Measurements from ENCODE around the gene SCN2A. TPM values are rescaled to one million over a fixed set of nuclear protein-coding genes. Genes with fewer than 3 reads are reported as not detected.

Gene SCN2A
- total RNA-seq (1 to 10 TPM; 1.5 to 1.7 TPM), polyA plus RNA-seq (ENCODE audit: insufficient read depth, low read depth, low replicate concordance) (0.57 TPM)
- long read RNA-seq, donor 1 = 0 reads
- long read RNA-seq, donor 2 = 0 reads

DNA sequence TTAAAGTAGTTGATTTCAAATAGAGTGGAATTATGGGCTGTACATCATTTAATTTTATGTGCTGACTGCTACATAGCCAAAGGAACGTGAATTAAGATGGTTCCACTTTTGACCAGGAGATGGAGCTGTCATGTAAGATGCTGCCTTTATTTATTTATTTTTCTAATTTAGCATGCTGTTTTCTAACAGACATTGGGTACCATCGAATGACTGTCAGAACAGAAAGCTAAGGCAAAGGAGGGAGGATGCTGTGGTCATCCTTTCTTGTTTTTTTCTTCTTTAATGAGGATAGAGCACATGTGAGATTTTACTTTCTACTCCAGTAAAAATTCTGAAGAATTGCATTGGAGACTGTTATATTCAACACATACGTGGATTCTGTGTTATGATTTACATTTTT is at the start of gene SCN2A:
SCN2A (plus strand) TSS at position 185 of the 400 bp plus-strand sequence. CDS start 56,410 bp downstream, outside the sequence.
- no peaks in the 10 kb centered on the region for H3K27me3 ChIP-seq
- no peak within 1 kb of the TSS for H3K27ac ChIP-seq
- TF ChIP-seq POLR2A (IDR thresholded peaks at IDR 0.05) (no peak), CTCF (IDR thresholded peaks at IDR 0.05) (peak; percentile 13 to 50 (median 38))
- intact Hi-C loops (cut with DNase I; ENCODE audit: low total_unique reads) = no loop called here
- no peaks in the 10 kb centered on the region for H3K9me3 ChIP-seq
- H3K4me1 ChIP-seq = no peaks in the 10 kb centered on the region
- H3K4me3 ChIP-seq = no peak within 1 kb of the TSS
- DNase-seq = no peak
- no peaks in the 10 kb centered on the region for H3K36me3 ChIP-seq (ENCODE audit: low read depth, missing control alignments)
- WGBS, 2 donors = 32 to 40% methylated on average over 3 of the region's 3 CpGs

GRCh38 chr2:165191096-165191728 is 48.0 kb upstream of the SCN2A start:
- intact Hi-C loops (cut with DNase I; ENCODE audit: low total_unique reads) = no loop called here
- Histone ChIP-seq H3K4me3 (no peak overlapping the region), H3K4me1 (no peaks in the 10 kb centered on the region), H3K36me3 (ENCODE audit: low read depth, missing control alignments) (no peaks in the 10 kb centered on the region), H3K27me3 (no peaks in the 10 kb centered on the region), H3K27ac (no peak overlapping the region), H3K9me3 (no peaks in the 10 kb centered on the region)
- TF ChIP-seq POLR2A (IDR thresholded peaks at IDR 0.05) (no peak), CTCF (IDR thresholded peaks at IDR 0.05) (no peak)
- WGBS, 2 donors = 49 to 52% methylated on average over 2 of the region's 2 CpGs
- DNase-seq = no peak

- Histone ChIP-seq H3K27me3 (no peaks in the 10 kb centered on the region), H3K4me1 (no peaks in the 10 kb centered on the region), H3K9me3 (no peaks in the 10 kb centered on the region), H3K4me3 (no peak overlapping the region), H3K27ac (no peak overlapping the region), H3K36me3 (ENCODE audit: low read depth, missing control alignments) (no peaks in the 10 kb centered on the region)
- TF ChIP-seq CTCF (IDR thresholded peaks at IDR 0.05) = no peak
- TF ChIP-seq POLR2A (IDR thresholded peaks at IDR 0.05) = no peak
- 83 to 85% methylated on average over 2 of the region's 2 CpGs for WGBS, 2 donors
- DNase-seq = no peak
- intact Hi-C loops (cut with DNase I; ENCODE audit: low total_unique reads) = no loop called here
These were observed 46.5 kb upstream of the SCN2A start for GRCh38 chr2:165192729-165193128.

- H3K36me3 ChIP-seq (ENCODE audit: low read depth, missing control alignments) = no peaks in the 10 kb centered on the region
- H3K27ac ChIP-seq = no peak overlapping the region
- 84 to 89% methylated on average over 4 of the region's 4 CpGs for WGBS, 2 donors
- TF ChIP-seq CTCF (IDR thresholded peaks at IDR 0.05) (no peak), POLR2A (IDR thresholded peaks at IDR 0.05) (no peak)
- H3K4me3 ChIP-seq = no peak overlapping the region
- H3K4me1 ChIP-seq = no peaks in the 10 kb centered on the region
- H3K27me3 ChIP-seq = no peaks in the 10 kb centered on the region
- intact Hi-C loops (cut with DNase I; ENCODE audit: low total_unique reads) = no loop called here
- no peaks in the 10 kb centered on the region for H3K9me3 ChIP-seq
- no peak for DNase-seq
These were observed 45.9 kb upstream of the SCN2A start for GRCh38 chr2:165193178-165193777.

All from testis (tissue), 5 donors.